Activated T-cell treated with anti-CD3 and anti-CD28 coated beads for 48 hours (primary cell): ENCODE results near the gene HOXB13.

ENCODE experiments used
- DNase-seq: peaks from one replicate; pipeline ENCODE4 v3.0.0-alpha.2; 2020; ENCODE audit warnings: low read depth

The HOXB13 gene

DNA sequence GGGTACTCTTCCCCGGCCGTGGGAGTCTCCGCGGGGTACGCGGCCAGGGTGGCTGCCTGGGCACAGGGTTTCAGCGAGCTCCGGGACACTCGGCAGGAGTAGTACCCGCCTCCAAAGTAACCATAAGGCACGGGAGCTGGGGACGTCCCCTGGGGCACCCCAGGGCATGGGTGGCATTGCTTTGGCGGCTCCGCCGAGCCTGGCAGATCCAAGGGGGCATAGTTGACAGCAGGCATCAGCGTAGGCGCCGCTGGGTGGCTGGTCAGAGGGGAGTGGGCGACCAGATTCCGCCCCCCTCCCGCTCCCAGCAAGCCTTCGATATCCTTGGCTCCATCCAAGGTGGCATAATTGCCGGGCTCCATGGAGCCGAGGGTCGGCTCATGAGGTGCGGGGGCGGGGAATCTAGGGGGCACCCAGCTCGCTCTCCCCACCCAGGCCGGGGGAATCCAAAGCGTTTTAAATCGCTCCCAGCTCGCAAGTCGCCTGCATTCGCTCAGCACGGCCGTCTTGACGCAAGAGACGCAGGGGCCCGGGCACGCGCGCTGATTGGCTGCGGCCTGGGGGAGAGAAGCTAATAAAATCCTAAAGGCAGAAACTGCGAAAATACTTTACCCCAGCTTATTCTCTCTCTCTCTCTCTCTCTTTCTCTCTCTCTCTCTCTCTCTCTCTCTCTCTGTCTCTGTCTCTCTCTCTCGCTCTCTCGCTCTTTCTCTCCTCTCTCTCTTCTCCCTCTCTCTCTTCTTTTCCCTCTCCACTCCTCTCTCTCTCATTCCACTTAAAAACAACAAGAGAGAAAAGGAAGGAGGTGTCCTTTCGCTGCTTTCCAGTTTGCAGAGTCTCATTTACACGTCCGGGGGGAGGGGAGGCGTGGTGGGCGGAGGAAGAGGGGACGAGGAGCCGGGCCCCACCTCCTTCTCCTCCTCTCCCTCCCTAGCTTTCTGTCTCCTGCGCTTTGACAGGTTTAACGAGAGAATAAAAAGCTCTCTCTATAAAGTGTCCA is at the start of gene HOXB13:
Gene HOXB13 (minus strand): TSS at position 519 of the 1,000 bp plus-strand sequence. CDS start 157 bp downstream, at position 362.
- no peak for DNase-seq

DNA sequence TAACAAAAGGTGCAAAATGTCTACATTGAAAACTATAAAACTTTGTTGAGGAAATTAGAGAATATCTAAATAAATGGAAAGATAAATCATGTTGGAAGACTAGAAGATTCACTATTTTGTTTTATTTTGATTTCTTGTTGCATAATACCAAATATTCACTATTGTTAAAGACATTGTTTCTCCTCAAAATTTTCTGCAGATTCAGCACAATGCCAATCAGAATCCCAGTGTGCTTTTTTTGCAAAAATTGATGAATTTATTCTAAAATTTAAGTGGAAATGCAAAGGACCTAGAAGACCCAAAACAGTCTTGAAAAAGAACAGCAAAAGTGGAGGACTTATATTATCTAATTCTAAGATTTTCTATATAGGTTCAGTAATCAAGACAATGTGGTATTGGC is 48.1 kb upstream of the HOXB13 start:
- no peak for DNase-seq

- DNase-seq = no peak
These were observed 44.7 kb upstream of the HOXB13 start for GRCh38 chr17:48773245-48773644.

DNA sequence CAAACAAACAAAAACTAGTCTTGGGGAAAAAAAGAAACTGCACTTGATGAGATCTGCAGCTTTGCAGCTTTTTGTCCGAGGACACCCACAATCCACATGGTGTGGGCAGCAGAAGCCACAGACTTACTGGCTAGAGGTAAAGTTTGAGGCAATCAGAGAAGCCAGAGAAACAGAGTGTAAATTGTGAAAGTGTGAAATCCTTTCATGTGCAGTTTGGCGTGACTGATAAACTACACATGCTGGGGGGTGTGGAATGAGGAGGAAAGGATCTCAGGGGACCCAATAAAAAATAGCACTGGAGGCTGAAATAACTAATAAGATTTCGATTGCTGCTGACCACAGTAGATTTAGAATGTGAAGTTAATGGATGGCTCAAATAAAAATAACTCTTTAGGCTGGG is 42.4 kb upstream of the HOXB13 start:
- DNase-seq = no peak

DNA sequence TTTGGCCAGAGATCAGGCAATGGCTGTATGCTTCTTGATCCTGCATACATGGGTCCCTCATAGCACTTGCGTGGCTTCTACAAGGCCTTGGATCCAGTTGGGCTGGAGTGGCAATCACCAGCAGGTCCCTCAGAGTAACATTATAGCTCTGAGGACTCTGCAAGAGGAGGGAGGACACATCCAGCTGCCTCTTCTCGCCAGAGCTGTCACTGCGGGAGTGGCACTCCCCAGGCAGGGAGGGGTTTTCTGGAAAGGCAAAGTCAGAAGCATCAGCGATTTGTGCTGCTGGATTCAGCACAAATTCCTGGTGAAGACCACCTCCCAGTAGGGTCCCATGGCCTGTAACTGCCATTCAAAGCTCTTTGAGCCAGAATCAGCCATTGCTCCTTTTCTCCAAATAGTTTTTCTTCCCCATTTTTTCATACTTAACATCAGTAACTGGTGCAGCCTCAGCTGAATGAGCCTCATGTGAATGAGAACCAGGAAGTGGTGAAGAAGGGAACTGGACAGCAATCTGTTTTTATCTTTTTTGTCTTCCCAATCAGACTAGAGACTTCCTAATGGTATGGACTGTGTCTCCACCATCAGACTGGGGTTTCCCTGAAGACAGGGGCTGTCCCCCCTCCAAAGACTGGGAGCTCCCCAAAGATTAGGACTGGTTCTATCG is 40.6 kb upstream of the HOXB13 start:
- no peak for DNase-seq

DNA sequence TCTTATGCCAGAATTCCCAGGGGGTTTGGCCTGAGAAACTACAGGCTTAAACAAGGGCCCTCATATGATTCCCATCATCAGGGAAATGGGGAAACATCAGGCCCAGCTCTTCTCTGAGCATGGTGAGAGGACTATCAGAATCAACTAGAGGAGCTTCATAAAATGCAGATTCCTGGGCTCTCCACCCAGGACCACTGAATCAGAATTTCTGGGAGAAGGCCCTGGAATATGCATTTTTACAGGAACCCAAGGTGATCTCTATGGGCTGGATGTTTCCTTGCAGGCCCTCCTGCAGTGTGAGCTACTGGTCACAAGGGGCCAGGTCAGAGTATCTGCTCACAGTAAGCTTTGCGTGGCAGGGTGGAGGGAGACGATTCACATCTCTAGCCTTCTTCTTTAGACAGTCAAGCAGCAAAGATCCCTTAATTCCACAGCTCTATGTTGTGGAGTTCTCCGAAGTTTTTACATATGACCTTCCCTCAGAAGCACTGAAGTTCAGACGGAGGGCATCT is 38.8 kb upstream of the HOXB13 start:
- no peak for DNase-seq

- no peak for DNase-seq
These were observed 32.6 kb upstream of the HOXB13 start for GRCh38 chr17:48761114-48761513.

- DNase-seq = no peak
These were observed 31.9 kb upstream of the HOXB13 start for GRCh38 chr17:48760411-48760810.

- DNase-seq = no peak
These were observed 30.7 kb upstream of the HOXB13 start for GRCh38 chr17:48759288-48759687.

- no peak for DNase-seq
These were observed 29.0 kb upstream of the HOXB13 start for GRCh38 chr17:48757524-48757961.

GRCh38 chr17:48756830-48757251 is 28.3 kb upstream of the HOXB13 start:
- DNase-seq = no peak

GRCh38 chr17:48755356-48755755 is 26.8 kb upstream of the HOXB13 start:
- DNase-seq = no peak

- no peak for DNase-seq
These were observed 26.1 kb upstream of the HOXB13 start for GRCh38 chr17:48754500-48755261.

- no peak for DNase-seq
These were observed 25.4 kb upstream of the HOXB13 start for GRCh38 chr17:48753794-48754499.

GRCh38 chr17:48752399-48753288 is 24.1 kb upstream of the HOXB13 start:
- DNase-seq = no peak

DNA sequence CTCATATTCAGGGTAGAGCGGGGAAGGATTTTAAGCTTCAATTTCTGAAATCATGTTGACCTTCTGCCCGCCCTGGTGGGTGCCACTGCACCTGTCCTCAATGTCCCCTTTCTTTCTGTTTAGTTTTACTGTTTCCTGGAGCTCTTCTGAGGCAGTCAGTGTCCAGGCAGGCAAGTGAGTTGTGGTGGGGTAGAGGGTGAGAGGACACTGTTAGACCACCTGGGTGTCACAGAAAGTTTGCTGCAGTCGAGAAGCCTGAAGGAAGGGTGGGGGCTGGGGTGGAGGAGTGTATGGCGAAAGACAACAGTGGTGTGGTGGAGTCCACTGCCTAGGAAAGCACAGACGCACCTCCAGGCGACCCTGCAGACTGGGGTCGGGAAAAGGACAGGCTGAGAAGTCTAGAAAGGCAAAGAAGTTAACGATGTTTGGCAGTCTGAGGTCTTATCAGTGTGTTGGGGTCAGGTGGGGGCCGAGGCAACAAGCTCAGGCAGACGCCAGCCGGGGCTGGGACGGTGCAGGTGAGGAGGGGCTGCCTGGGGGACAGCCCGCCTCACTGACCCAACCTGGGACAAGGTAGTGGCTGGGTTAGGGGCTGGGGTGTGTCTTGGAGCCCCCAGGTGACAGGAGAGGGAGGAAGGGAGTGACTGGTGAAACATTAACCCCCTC is 23.3 kb upstream of the HOXB13 start:
- no peak for DNase-seq

GRCh38 chr17:48751172-48751571 is 22.6 kb upstream of the HOXB13 start:
- no peak for DNase-seq

DNA sequence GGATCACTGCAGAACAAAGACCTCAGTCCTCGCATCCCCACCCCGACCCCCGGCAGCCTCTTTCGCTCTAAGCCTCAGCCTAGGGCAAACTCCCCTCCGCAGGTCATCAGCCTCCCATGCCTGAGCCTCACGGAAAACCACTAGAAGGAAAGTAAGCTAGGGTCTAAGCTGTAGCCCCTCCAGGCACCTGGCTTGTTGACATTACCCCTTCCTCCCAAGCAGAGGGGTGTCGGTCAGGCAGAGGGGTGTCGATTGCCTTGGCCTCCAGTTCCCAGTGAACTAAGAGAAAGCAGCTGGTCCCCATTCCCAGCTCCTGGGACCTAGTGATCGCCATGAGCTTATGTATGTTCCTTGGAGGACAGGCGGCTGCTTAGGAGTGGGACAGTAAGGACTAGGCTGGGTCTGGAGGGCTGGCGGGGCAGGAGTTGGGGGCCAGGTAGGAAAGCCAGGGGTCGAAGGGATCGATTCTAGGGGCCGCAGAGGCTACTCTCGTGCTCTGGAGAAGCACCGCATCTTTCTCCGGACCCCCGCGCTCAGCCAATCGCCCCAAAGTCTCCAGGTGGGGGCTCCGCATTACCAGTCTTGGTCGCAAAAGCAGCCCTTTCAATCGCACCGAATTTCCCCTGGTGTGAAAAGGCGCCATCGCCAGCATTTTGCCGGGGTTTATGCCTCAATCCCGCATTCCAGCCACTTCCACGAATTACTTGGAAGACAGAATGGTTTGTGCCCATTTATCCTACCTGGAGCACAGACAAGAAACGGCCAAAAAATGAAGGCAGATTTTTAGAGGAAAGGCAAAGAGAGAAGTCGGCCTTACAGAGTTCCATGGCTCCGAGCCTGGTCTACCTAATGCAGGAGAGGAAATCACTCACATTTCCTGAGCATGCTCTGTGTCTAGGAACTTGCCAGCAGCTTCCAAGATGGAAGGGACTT is 21.3 kb upstream of the HOXB13 start:
- DNase-seq = no peak
